ENCODE measurements around the gene FABP1.

The FABP1 gene

GRCh38 chr2:88113069-88113468 lies 14.8 kb downstream of the FABP1 start:
- no peak for DNase-seq

GRCh38 chr2:88110830-88111229 lies 17.0 kb downstream of the FABP1 start:
- DNase-seq: no peak

- DNase-seq: no peak
These were observed 19.1 kb downstream of the FABP1 start for GRCh38 chr2:88108796-88109195.

- DNase-seq: no peak
These were observed 27.4 kb downstream of the FABP1 start for GRCh38 chr2:88100489-88100858.

- no peak for DNase-seq
These were observed 27.9 kb downstream of the FABP1 start for GRCh38 chr2:88099798-88100488.

- no peak for DNase-seq
These were observed 29.3 kb downstream of the FABP1 start for GRCh38 chr2:88098558-88098900.

GRCh38 chr2:88097891-88098557 lies 29.8 kb downstream of the FABP1 start:
- DNase-seq: no peak

- no peak for DNase-seq
These were observed 30.7 kb downstream of the FABP1 start for GRCh38 chr2:88097192-88097591.

GRCh38 chr2:88096708-88097107 lies 31.2 kb downstream of the FABP1 start:
- DNase-seq: no peak

GRCh38 chr2:88095022-88095421 lies 32.8 kb downstream of the FABP1 start:
- DNase-seq: no peak

- no peak for DNase-seq
These were observed 35.1 kb downstream of the FABP1 start for GRCh38 chr2:88092773-88093172.

GRCh38 chr2:88091943-88092342 lies 35.9 kb downstream of the FABP1 start:
- DNase-seq: no peak

GRCh38 chr2:88090446-88091283 lies 37.2 kb downstream of the FABP1 start:
- no peak for DNase-seq

- DNase-seq: no peak
These were observed 38.9 kb downstream of the FABP1 start for GRCh38 chr2:88088999-88089398.

- DNase-seq: no peak
These were observed 40.1 kb downstream of the FABP1 start for GRCh38 chr2:88087763-88088162.

GRCh38 chr2:88087073-88087472 lies 40.8 kb downstream of the FABP1 start:
- DNase-seq: no peak

- DNase-seq: no peak
These were observed 41.5 kb downstream of the FABP1 start for GRCh38 chr2:88086401-88086800.

GRCh38 chr2:88085602-88086001 lies 42.3 kb downstream of the FABP1 start:
- DNase-seq: no peak

- DNase-seq: no peak
These were observed 42.8 kb downstream of the FABP1 start for GRCh38 chr2:88085099-88085498.

GRCh38 chr2:88082781-88083180 lies 45.1 kb downstream of the FABP1 start:
- DNase-seq: no peak

- no peak for DNase-seq
These were observed 45.8 kb downstream of the FABP1 start for GRCh38 chr2:88081924-88082608.

- DNase-seq: no peak
These were observed 47.3 kb downstream of the FABP1 start for GRCh38 chr2:88080545-88080944.

GRCh38 chr2:88078643-88079172 lies 49.2 kb downstream of the FABP1 start:
- DNase-seq: no peak

Measured in hematopoietic multipotent progenitor cell treated with erythropoietin and hydrocortisone succinate and interleukin-3 and kit ligand, for 8 days (in vitro differentiated cells).